GM19239 (cell line): Measurements from ENCODE around the gene C19orf12.
A peak's percentile ranks its signal among the peaks of the same experiment; 100 is the strongest.

Source experiments
- DNase-seq: peaks from one replicate; pipeline ENCODE4 v3.0.0; 2011; ENCODE audit warnings: low spot score; ENCODE audit not compliant: insufficient read length
- FAIRE-seq: peaks from 2 replicates; lab custom pipeline; 2011; peaks lifted over from hg19 to GRCh38; lab: Jason Lieb, UNC

Gene C19orf12

GRCh38 chr19:29666578-29667386, 48.3 kb downstream of the C19orf12 start:
- DNase-seq, result no peak
- peak; percentile 48 for FAIRE-seq

DNA sequence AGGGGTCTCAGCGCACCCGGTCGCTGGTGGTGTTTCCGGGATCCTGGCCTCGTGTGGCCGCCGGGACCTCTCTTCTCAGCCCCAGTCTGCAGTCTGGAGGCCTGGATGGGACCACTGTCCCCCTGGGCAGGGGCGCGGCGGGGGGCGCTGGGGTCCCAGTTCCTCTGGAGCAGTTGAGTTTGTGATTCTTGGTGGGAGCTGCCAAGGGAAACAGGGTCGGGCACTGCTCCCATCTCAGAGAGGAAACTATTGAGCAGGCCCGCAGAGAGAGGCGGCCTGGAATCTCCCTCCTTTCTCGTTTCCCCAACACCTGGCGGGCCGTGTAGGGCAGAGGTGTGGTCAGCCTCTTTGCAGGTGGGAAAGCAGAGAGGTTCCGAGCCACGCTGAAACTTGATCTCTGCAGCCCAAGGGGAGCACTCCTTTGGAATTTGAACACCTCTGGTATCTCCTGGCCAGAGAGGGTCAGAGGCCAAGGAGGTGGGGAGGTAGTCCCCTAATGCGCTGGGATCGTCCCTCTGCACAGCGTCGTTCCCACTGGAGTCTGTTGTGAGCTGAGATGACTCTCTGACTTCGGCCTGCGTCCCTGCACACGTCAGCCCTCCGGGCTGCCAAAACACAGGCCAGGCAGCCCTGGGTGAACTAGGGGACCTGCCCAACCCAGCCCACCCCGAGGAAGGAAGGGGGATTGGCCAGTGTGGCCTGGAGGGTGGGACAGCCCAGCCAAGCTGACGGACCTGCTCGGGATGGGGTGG, 49.1 kb downstream of the C19orf12 start:
- no peak for FAIRE-seq
- DNase-seq, result no peak

GRCh38 chr19:29665215-29665825, 49.7 kb downstream of the C19orf12 start, which contains the start of gene PLEKHF1:
PLEKHF1 (plus strand) TSS chr19:29665461; CDS start chr19:29673840, 8,379 bp downstream.
- FAIRE-seq, result peak; percentile 57

GRCh38 chr19:29664753-29665214, 50.3 kb downstream of the C19orf12 start:
- FAIRE-seq, result no peak

More at GRCh38 chr19:29665215-29665825, 49.7 kb downstream of the C19orf12 start, which contains the start of gene PLEKHF1:
- peak; percentile 94 for DNase-seq

GRCh38 chr19:29663861-29664752, 51.0 kb downstream of the C19orf12 start:
- FAIRE-seq, result peak; percentile 8
- DNase-seq, result no peak

More at GRCh38 chr19:29664753-29665214, 50.3 kb downstream of the C19orf12 start:
- DNase-seq, result no peak

- DNase-seq (no peak), FAIRE-seq (no peak)
Observed at GRCh38 chr19:29662604-29663404, 52.3 kb downstream of the C19orf12 start.

- no peak for DNase-seq
- FAIRE-seq, result no peak
Observed at GRCh38 chr19:29662278-29662603, 52.8 kb downstream of the C19orf12 start.

DNA sequence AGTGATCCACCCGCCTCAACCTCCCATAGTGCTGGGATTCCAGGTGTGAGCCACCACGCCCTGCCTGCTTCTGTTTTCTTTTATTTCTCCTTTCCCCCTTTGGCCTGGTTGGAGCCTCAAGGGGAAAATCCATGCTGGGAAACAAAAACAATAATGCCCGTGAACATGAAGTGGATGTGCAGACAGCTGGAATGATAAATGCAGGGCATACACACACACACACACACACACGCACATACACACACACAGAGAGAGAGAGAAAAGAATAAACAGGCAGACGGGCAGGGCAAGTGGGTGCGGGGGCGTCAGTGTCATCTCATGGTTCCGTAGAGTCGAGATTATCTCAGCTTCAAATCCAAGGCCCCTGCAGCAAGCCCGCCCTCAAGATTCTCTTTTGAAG, 54.2 kb downstream of the C19orf12 start:
- DNase-seq, result no peak
- FAIRE-seq, result no peak

DNA sequence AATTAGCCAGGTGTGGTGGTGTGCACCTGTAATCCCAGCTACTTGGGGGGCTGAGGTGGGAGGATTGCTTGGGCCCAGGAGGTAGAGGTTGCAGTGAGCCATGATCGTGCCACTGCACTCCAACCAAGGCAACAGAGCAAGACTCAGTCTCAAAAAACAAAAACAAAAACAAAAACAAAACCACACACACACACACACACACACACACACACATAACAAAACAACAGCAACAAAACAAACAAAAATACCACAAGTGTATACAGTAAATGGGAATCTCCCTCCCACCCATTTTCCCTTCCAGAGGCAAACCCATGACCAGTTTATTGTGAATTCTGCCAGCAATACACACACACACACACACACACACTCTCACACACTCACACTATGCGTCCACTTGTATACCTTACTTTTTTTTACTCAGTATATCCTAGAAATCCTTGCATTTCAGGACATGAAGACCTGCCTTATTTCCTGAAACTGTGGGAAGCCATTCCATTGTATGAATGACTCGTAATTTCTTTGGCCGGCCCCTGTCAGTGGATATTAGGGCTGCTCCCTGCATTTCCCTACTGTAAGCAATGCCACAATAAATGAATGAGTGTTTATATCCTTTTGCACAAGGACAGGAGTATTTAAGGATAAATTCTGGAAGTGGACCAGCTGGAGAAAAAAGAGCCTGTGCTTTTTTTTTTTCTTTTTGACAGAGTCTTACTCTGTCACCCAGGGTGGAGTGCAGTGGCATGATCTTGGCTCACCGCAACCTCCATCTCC, 56.7 kb downstream of the C19orf12 start:
- DNase-seq (no peak), FAIRE-seq (no peak)

- FAIRE-seq (no peak), DNase-seq (no peak)
Observed at GRCh38 chr19:29655648-29656335, 59.3 kb downstream of the C19orf12 start.

GRCh38 chr19:29653398-29653797, 61.7 kb downstream of the C19orf12 start:
- DNase-seq (no peak), FAIRE-seq (no peak)

- no peak for FAIRE-seq
- DNase-seq, result no peak
Observed at GRCh38 chr19:29651622-29652394, 63.3 kb downstream of the C19orf12 start.

GRCh38 chr19:29650772-29651387, 64.2 kb downstream of the C19orf12 start:
- no peak for DNase-seq
- FAIRE-seq, result no peak
